ENCODE results near the gene SPTBN2. TPM values are rescaled to one million over a fixed set of nuclear protein-coding genes. Genes with fewer than 3 reads are reported as not detected.
A peak's percentile ranks its signal among the peaks of the same experiment; 100 is the strongest.
"Not testable (repeated sequence)": the region's sequence is repeated elsewhere in the genome, so short reads cannot be mapped to it uniquely, and the experiment has no call there.

The SPTBN2 gene
- 0.59 TPM for polyA plus RNA-seq (2013, experiment 1 of 2; ENCODE audit: insufficient read length)
- polyA plus RNA-seq (2013, experiment 2 of 2; ENCODE audit: insufficient read length) = 0.59 TPM

DNA sequence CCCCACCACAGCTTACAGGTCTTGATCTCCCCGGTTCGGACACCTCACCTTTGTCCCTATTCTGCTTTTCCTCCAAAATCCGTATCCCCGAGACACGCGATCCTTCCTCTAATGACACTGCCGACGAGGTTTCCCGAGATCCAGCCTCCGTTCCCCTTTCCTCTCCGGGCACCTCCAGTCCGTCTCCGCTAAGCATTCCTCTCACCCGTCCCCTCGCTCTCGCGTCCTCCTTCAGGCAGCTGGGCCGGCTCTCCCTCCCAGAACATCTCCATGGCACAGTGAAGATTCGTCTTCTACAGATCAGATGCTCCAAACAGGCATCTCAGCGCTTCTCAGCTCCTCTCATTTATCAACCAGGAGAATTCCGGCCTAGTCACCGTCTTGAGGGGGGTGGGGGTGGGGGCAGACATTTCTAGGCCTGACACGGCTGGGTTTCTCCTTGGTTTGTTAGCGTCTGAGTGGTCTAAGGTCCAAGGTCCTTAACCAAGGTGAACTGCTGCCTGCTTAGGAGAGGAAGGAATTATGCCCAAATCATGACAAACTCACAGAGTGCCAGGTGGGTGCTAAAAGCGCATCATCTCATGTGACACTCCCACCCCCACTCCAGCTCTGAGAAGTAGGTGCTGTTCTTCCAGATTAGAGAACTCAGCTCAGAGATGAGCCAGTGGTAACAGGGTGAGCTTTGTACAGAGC lies at the start of gene SPTBN2:
Gene SPTBN2, minus strand, starts transcription at position 524 of the 693 bp plus-strand sequence. CDS start 7,976 bp downstream, outside the sequence.
- DNase-seq = no peak

DNA sequence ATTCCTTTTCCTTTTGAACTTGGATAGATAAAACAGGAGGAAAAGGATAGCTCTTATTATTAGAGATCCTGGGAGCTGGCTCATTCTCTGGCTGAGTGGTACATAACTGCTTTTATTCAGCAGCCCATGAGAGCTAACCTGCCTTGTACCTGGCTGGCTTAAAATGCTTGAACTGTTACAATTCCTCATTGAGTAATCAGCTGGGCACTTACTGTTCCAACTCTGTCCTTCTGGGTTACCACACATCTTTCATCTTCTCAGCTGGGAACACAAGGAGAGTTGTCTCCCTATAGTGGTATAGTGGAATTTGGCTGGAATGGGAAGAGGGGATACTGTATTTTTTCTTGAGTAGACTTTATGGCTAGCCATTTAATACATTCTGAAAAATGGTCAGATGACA lies 39.8 kb upstream of the SPTBN2 start:
- no peak for DNase-seq

GRCh38 chr11:66768088-66768521 lies 39.1 kb upstream of the SPTBN2 start:
- DNase-seq = peak; percentile 80

DNA sequence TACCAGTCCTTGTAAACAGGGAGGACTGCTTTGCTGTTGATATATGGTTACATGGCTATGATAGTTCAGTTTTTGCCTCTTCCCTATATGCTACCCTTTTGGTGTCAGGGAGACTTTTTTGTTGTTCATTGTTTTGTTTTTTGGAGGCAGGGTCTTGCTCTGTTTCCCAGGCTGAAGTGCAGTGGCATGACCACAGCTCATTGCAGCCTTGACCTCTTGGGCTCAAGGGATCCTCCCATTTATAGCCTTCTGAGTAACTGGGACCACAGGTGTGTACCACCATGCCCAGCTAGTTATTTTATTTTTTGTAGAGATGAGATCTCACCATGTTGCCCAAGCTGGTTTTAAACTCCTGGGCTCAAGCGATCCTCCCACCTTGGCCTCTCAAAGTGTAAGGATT lies 38.6 kb upstream of the SPTBN2 start:
- DNase-seq = no peak

DNA sequence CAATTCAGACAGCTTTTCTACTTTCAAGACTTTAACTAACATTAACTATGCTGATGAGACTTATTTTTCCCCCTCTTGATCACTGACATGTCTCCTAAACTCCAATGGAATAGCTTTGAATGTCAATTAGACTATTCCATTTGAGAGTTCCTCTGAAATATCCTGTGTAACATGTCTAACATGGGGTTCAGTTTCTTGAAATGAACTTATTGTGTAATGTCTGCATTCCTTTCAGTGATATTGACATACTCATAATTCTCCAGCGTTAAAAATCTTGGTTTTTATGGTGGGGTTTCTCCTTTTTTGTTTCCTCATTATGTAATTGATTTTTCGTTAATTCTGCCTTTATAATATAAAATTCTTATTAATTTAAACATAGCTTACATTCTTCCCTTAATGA lies 37.7 kb upstream of the SPTBN2 start:
- DNase-seq = no peak

DNA sequence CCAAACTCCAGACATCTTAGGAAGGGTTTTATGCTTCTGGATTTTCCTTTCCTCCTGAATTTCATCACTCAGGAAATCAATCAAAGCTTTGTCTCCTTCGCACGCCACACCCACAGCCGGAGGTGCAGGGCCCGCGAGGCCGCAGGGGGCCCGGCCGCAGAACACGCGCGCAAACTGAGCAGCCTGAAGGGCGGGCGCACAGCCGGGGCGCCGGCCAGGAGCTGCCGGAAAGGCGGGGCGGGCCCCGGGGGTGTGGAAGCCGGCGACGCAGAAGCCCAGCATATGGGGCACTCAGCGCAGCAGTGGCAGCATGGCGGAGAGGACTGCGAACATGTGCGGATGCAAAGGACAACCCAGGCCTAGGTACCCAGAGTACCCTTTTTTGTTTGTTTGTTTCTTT lies 33.1 kb upstream of the SPTBN2 start:
- DNase-seq = no peak

DNA sequence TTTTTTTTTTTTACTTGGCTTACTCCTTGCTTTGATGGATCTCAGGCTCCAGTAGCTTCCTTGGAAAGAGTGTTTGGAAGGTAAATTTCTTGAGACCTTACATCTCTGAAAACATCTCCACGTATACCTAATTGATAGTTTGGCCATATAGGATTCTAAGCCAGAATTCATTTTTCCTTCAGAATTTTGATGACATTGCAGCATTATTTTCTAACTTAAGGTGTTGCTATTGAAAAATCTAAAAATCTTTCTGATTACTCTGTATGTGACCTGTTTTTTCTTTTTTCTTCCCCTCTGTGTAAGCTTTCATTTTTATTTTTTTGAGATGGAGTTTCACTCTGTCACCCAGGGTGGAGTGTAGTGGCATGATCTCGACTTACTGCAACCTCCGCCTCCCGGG lies 23.1 kb upstream of the SPTBN2 start:
- DNase-seq = no peak

DNA sequence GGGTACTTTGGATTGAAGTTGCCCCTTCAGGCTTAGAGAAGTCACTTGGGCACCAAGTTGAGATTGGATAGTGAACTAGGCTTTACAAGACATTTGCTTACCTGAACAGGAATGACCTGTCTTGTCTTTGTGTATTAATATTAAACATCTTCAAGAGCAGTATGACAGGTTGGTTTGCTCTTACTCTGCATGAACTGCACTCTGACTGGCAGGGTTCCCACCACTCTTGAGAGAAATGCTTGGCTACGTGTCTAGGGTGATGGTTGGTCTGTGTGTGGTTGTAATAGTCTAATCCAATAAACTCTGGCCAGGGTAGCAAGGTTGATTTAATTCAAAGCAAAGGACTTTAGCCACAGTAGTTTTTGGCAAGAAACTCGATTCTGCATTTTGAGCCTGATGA lies 20.1 kb upstream of the SPTBN2 start:
- DNase-seq = no peak

GRCh38 chr11:66747480-66747879 lies 18.5 kb upstream of the SPTBN2 start:
- DNase-seq = no peak

DNA sequence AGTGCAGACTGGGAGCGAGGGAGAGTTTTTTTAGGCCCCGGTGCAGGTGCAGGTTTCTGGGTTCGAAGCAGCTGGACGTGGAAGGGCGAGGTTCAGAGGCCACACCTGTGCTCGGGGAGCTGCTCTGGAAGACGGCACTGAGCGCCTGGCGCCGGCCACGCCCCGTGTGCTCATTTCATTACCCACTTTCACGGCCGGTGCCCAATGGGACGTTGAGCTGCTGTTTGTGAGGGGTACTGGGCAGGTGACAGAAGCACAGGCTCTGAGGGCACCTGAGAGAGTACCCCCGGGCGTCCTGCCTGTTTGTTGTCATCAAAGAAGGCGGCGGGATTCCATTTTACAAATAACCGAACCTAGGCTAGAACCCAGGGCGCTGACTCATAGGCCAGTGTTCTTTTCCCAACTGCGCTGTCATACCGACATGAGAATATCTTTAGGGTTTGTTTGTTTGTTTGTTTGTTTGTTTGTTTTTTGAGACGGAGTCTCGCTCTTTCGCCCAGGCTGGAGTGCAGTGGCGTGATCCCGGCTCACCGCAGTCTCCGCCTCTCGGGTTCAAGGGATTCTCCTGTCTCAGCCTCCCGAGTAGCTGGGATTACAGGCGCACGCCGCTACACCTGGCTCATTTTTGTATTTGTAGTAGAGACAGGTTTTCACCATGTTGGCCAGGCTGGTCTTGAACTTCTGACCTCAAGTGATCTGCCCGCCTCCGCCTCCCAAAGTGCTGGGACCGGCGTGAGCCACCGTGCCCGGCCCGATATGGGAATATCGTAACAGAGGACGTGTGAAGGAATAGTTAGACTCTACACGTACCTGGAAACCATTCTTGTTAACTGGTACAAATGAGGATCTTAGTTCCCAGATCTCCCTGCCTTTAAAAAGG lies 16.6 kb upstream of the SPTBN2 start:
- DNase-seq = no peak

DNA sequence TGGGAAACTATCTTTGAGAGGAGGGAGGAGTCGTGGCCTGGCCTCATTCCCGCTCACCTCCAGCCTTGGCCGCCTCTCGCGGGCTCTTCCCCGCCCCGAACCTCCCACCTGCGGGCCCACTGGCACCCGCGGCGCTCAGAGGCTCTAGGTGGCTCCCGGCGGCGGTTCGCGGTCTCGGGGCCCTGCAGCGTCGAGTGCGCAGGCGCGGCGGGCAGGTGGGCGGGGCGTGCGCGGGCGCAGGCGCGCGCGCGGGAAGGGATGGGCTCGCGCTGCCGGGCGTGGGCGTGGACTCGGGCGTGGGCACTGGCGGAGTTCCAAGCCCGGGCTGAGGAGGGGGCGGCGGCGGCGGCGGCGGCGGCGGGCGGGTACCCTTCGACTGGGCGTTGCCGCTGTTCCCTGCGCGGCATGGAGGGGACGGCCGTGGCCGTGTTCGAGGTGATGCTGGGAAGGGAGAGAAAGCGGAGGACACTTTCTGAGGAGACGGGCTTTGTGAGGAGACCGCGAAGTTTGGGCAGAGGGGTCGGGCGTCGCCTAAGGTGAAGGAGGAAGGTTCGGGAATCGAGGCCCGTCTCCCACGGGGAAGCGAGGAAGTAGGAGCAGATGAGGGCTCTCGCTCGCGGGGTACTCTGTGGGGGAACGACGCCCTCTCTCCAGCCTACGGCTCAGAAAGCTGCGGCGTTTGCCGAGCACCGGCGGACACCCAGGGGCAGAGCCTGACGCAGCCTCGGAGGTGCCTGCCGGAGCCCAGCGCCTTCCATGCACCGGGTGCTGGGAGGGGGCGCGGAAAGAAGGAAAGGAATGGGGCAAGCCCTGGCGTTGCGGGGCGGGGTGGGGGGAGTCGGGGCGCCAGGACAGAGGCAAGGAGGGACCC lies 15.7 kb upstream of the SPTBN2 start:
- peak; percentile 68 for DNase-seq

GRCh38 chr11:66743271-66743968 lies 14.4 kb upstream of the SPTBN2 start:
- no peak for DNase-seq

DNA sequence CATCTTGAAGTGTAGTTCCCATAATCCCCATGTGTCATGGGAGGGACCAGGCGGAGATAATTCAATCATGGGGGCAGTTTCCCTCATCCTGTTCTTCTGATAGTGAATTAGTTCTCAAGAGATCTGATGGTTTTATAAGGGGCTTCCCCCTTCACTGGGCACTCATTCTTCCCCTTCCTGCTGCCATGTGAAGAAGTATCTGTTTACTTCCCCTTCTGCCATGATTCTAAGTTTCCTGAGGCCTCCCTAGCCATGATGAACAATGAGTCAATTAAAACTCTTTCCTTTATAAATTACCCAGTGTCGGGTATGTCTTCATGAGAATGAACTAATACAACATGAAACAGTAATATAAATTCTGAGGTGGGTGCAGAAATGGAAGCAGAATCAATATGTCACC lies 12.1 kb upstream of the SPTBN2 start:
- no peak for DNase-seq

DNA sequence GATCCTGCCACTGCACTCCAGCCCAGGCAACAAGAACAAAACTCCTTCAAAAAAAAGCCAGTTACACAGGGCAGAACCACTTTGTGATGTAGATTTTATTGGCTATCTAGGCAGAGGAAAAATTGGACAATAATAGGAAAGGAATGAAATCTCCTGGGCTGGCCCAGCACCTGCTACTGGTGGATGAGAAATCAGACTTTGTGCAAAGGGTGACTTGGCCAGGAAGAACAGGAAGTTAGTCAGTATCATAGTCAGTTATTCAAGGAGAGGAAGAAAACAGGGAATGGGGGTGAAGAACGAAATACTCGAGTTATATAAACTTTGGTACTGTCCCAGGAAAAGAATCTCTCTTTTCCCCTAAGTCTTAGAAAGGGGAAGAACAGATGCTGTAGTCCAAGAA lies 11.0 kb upstream of the SPTBN2 start:
- DNase-seq = peak; percentile 8

DNA sequence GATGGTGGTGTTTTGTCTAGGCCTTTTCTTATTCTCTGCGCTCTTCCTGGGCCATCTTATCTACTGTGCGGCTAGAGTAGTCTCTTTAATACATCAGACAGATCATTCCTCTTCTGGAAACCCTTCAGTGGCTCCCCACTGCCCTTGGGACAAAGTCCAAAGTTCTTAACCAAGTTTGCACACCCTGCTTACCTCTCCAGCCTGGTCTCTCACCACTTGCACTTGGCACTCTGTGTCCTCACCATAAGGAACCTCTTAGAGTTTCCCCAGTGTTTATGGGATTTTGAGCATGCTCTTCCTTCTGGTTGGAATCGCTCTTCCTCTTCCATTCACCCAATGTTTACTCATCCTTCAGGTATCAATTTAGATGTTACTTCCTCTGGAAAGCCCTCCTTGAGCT lies 5.2 kb upstream of the SPTBN2 start:
- DNase-seq = no peak

DNA sequence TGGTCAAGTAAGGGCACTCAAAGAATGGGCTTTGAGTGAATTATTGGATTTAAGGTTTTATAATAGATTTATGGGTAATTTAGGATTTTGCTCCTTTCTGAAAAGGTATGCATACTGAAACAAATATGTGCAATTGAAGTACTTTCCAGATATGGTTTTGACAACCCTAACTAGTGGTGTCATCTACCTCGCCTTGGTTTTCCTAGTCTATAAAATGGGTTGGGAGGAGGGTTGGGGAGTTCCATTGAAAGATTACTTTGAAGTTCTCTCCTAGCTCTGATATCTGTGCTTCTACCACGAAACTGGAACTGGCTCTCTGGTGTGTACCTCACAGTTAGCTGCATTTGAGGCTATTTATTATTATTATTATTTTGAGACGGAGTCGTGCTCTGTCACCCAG lies 431 bp upstream of the SPTBN2 start:
- no peak for DNase-seq

DNA sequence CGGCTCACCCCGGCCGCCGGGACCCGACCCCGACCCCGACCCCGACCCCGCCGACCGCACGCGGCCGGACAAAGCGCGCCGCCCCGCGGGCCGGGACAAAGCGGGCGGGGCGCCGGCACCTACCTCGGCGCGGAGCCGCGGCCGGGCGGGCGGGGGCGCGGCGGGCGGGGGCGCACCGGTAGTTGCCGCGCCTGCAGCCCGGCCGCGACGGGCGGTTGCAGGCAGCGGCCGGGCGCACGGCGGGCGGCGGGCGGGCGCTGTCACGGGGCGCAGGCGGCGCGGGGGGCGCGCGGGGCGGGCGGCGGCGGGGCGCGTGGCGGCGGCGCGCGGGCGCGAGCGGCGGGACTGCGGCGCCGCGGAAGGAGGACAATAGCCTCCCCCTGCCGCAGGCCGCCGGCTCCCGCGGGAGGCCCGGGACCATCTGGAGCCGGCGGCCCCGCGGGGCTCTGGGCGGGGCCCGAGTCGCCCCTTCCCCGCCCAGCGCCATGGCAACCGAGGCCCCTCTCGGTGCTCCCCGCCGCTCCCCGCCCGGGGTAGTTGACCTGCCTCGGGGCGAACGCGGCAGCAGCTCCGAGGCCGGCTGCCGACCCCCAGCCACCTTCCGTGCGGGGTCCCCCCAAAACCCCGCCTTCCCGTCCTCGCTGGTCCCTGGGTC lies 851 bp downstream of the SPTBN2 start:
- DNase-seq = no peak

DNA sequence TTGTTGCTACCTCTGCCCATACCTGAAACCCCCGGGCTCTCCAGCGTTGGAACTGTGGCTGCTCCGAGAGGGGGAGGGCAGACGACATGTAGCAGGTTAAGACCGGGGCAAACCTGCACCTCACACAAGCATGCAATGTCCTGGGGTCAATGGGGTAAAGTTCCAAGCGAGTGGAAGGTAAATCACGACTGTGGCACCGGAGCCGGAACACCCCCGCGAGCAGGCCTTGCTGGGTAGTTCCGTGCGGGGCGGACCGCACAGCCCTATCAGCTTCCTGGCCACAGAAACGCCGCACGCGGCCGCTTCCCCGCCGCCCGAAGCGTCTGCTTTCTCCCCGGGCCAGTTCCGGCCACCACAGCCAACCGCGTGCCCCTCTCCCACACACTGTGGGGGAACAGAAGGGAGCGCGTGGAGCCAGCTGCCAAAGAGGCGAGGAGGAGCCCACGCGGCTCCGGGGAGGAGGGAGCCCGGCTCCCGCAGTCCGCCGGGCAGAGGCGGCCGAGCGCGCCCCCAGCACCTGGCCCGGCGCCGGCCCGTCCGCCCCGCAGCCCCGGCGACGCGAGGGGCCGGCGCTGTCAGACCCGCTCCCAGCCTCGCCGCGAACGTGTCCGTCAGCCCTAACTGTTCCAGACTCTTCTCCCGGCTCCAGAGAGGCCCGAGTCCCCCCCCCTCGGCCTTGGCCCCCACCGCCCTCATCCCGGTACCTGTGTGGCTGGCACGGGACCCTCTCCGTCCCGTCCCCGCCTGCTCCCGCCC lies 1.6 kb downstream of the SPTBN2 start:
- DNase-seq = peak; percentile 8

- peak; percentile 34 for DNase-seq
Measured at GRCh38 chr11:66725647-66726046, 3.4 kb downstream of the SPTBN2 start.

- DNase-seq = no peak
Measured at GRCh38 chr11:66725114-66725513, 3.9 kb downstream of the SPTBN2 start.

DNA sequence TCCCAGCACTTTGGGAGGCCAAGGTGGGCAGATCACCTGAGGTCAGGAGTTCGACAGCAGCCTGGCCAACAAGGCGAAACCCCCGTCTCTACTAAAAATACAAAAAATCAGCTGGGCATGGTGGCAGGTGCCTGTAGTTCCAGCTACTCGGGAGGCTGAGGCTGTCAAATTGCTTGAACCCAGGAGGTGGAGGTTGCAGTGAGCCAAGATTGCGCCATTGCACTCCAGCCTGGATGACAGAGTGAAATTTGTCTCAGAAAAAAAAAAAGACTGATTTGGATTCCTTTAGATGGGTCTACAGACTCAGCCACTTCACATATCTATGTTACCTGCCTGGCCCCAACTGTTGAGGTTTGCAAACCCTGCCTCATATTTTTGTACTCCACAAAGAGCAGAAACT lies 4.8 kb downstream of the SPTBN2 start:
- not testable (repeated sequence) for DNase-seq

All from fibroblast of skin of back (primary cell).